ENCODE measurements around the gene KRT32. TPM values are rescaled to one million over a fixed set of nuclear protein-coding genes. Genes with fewer than 3 reads are reported as not detected.

KRT32 gene
- not detected for total RNA-seq

- no peak for TF ChIP-seq CTCF (IDR thresholded peaks at IDR 0.05; ENCODE audit: low read depth)
Measured at GRCh38 chr17:41466988-41467387, at the start of gene KRT32. KRT32 (minus strand) TSS chr17:41467386; CDS start chr17:41467325, 61 bp downstream.

- no peak for TF ChIP-seq CTCF (IDR thresholded peaks at IDR 0.05; ENCODE audit: low read depth)
Measured at GRCh38 chr17:41516830-41517283, 49.7 kb upstream of the KRT32 start.

- no peak for TF ChIP-seq CTCF (IDR thresholded peaks at IDR 0.05; ENCODE audit: low read depth)
Measured at GRCh38 chr17:41516147-41516829, 49.1 kb upstream of the KRT32 start.

- TF ChIP-seq CTCF (IDR thresholded peaks at IDR 0.05; ENCODE audit: low read depth): no peak
Measured at GRCh38 chr17:41513168-41513547, 46.0 kb upstream of the KRT32 start.

- TF ChIP-seq CTCF (IDR thresholded peaks at IDR 0.05; ENCODE audit: low read depth): no peak
Measured at GRCh38 chr17:41512546-41513167, 45.5 kb upstream of the KRT32 start.

- TF ChIP-seq CTCF (IDR thresholded peaks at IDR 0.05; ENCODE audit: low read depth): no peak
Measured at GRCh38 chr17:41511716-41512115, 44.5 kb upstream of the KRT32 start.

- TF ChIP-seq CTCF (IDR thresholded peaks at IDR 0.05; ENCODE audit: low read depth): no peak
Measured at GRCh38 chr17:41511116-41511515, 43.9 kb upstream of the KRT32 start.
